Activated T-helper 1 cell treated with anti-CD3 and anti-CD28 coated beads, Interleukin-12 subunit alpha, Interleukin-12 subunit beta, Interleukin-2, Interleukin-4 antibody, amounts not matched to agents 30 ng/mL and 10 ng/mL and 1 ng/mL, durations not matched to agents 14 hours and 24 hours and 36 hours (primary cell): Measurements from ENCODE around the gene PROM1. TPM values are rescaled to one million over a fixed set of nuclear protein-coding genes. Genes with fewer than 3 reads are reported as not detected.

ENCODE experiments used
- DNase-seq: peaks from one replicate; pipeline ENCODE4 v3.0.0; 2021; ENCODE audit warnings: low spot score
- H3K27ac Mint-ChIP-seq: one replicate; pipeline ENCODE4 v1.8.0; 2021; ENCODE audit warnings: mild to moderate bottlenecking, mixed read lengths
- H3K27me3 Mint-ChIP-seq: one replicate; pipeline ENCODE4 v1.8.0; 2022; ENCODE audit warnings: mild to moderate bottlenecking, moderate library complexity, mixed read lengths; ENCODE audit not compliant: insufficient read depth
- H3K36me3 Mint-ChIP-seq: one replicate; pipeline ENCODE4 v1.8.0; 2021; ENCODE audit warnings: low read depth, mixed read lengths
- H3K4me1 Mint-ChIP-seq: one replicate; pipeline ENCODE4 v1.8.0; 2021; ENCODE audit warnings: low read depth, mixed read lengths
- H3K4me3 Mint-ChIP-seq: one replicate; pipeline ENCODE4 v1.8.0; 2021; ENCODE audit warnings: mild to moderate bottlenecking, moderate library complexity, mixed read lengths
- H3K9me3 Mint-ChIP-seq: one replicate; pipeline ENCODE4 v1.8.0; 2021; ENCODE audit warnings: mixed read lengths
- intact Hi-C: fragments of 100-400 bp; cut with micrococcal nuclease; formaldehyde crosslinking; loops from one replicate; pipeline ENCODE4 v1.15.1; 2024
- total RNA-seq: library from RNA; stranded (reverse); gene quantifications from 2 replicates; pipeline ENCODE4 v1.2.3, GENCODE V29; 2022

Gene PROM1
- total RNA-seq, 1 donor from 2014 or later: not detected

GRCh38 chr4:15931451-15932210, 152.2 kb downstream of the PROM1 start:
- intact Hi-C loops: no loop called here
- no peak for DNase-seq
- Mint-ChIP-seq H3K4me3 (no peak overlapping the region), H3K27me3 (peaks cover 5% of the 10 kb centered on the region), H3K9me3 (no peaks in the 10 kb centered on the region), H3K4me1 (peaks cover 11% of the 10 kb centered on the region), H3K27ac (no peak overlapping the region), H3K36me3 (no peaks in the 10 kb centered on the region)

DNA sequence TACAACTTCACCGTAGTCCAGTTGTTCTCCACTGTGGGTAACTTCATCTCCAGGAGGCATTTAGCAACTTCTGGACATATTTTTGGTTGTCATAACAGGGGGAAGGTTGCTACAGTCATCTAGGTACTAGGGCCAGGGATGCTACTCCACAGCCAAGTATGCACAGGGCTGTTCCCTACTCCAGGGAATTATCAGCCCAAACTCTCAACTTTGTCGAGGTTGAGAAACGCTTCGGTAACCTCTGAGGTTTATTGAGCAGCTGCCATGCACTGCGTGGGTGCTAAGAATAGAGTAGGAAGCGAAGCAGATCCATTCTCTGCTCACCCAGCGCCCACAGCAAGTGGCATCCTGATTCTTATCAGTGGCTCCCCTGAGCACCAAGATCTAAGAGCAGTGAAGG, 153.5 kb downstream of the PROM1 start:
- Mint-ChIP-seq H3K4me1 (peaks cover 11% of the 10 kb centered on the region), H3K9me3 (no peaks in the 10 kb centered on the region), H3K27ac (no peak overlapping the region), H3K27me3 (peaks cover 5% of the 10 kb centered on the region), H3K36me3 (no peaks in the 10 kb centered on the region), H3K4me3 (no peak overlapping the region)
- no peak for DNase-seq
- intact Hi-C loops: no loop called here

DNA sequence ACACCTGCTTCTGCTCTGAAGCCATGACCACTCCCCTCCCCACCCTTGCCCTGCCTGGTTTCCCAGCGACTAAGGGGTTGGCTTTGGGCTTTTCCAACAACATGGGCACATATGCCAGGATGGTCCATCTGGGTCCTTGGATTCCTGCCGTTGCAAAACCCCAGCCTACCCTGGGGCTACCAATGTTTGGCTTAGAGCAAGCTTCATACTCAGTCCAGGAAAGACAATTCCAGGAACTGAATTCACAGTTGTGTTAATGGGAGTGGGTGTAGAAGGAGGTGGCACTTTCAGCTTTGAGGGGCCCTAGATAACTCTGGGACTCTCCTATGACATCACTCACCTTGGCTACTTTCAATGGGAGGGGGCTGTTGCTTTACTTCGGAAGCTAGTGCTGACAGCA, 154.3 kb downstream of the PROM1 start:
- H3K27me3 Mint-ChIP-seq: peaks cover 6% of the 10 kb centered on the region
- H3K36me3 Mint-ChIP-seq: no peaks in the 10 kb centered on the region
- intact Hi-C loops: no loop called here
- no peak overlapping the region for H3K4me3 Mint-ChIP-seq
- no peak overlapping the region for H3K27ac Mint-ChIP-seq
- no peak for DNase-seq
- no peaks in the 10 kb centered on the region for H3K9me3 Mint-ChIP-seq
- H3K4me1 Mint-ChIP-seq: peaks cover 11% of the 10 kb centered on the region

GRCh38 chr4:15928883-15929282, 154.9 kb downstream of the PROM1 start:
- intact Hi-C loops: no loop called here

DNA sequence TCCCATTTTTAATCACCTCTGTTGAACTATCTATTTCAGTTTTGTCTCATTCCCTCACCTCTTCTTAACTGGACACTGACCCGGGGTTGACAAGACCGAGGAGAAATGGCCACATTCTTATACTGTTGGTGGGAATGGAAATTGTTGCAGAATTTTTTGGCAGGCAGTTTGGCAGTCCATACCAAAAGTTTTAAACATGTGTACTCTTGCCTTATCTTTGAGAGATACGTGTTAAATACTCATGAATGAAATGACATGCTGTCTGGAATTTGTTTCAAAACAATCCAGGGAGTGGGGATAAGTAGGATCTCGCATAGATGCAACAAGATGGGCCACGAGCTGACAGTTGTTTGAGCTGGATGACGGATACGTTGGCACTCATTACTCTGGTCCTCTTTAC, 157.3 kb downstream of the PROM1 start:
- peaks cover 11% of the 10 kb centered on the region for H3K4me1 Mint-ChIP-seq
- H3K36me3 Mint-ChIP-seq: no peaks in the 10 kb centered on the region
- no peaks in the 10 kb centered on the region for H3K9me3 Mint-ChIP-seq
- intact Hi-C loops: no loop called here
- DNase-seq: no peak
- no peak overlapping the region for H3K27ac Mint-ChIP-seq
- H3K27me3 Mint-ChIP-seq: peaks cover 11% of the 10 kb centered on the region
- H3K4me3 Mint-ChIP-seq: no peak overlapping the region

More at GRCh38 chr4:15928883-15929282, 154.9 kb downstream of the PROM1 start:
- Mint-ChIP-seq H3K36me3 (no peaks in the 10 kb centered on the region), H3K9me3 (no peaks in the 10 kb centered on the region), H3K4me3 (no peak overlapping the region), H3K27me3 (peaks cover 9% of the 10 kb centered on the region), H3K4me1 (peaks cover 11% of the 10 kb centered on the region), H3K27ac (no peak overlapping the region)
- DNase-seq: no peak

GRCh38 chr4:15925830-15926229, 158.0 kb downstream of the PROM1 start:
- no peak for DNase-seq
- no peak overlapping the region for H3K27ac Mint-ChIP-seq
- no peaks in the 10 kb centered on the region for H3K9me3 Mint-ChIP-seq
- H3K27me3 Mint-ChIP-seq: peaks cover 11% of the 10 kb centered on the region
- H3K36me3 Mint-ChIP-seq: no peaks in the 10 kb centered on the region
- intact Hi-C loops: no loop called here
- no peak overlapping the region for H3K4me3 Mint-ChIP-seq
- H3K4me1 Mint-ChIP-seq: peaks cover 11% of the 10 kb centered on the region

DNA sequence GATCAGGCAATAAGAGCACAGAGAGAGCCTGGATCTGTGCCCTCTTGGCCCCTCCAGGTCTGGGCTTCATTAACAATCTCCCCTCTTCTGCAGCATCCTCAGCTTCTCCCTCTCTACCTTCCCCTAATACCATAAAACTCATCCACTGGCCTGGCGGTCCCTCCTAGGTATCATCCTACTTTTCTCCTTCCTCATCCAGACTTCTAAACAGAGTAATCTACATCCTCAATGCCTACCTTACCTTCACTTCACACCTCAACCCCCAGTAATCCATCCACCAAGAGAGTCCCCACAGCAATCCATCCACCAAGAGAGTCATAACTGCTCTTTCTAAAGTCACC, 162.3 kb downstream of the PROM1 start:
- peaks cover 11% of the 10 kb centered on the region for H3K27me3 Mint-ChIP-seq
- H3K4me3 Mint-ChIP-seq: no peak overlapping the region
- H3K9me3 Mint-ChIP-seq: no peaks in the 10 kb centered on the region
- intact Hi-C loops: no loop called here
- no peaks in the 10 kb centered on the region for H3K36me3 Mint-ChIP-seq
- no peaks in the 10 kb centered on the region for H3K4me1 Mint-ChIP-seq
- no peak overlapping the region for H3K27ac Mint-ChIP-seq
- no peak for DNase-seq

DNA sequence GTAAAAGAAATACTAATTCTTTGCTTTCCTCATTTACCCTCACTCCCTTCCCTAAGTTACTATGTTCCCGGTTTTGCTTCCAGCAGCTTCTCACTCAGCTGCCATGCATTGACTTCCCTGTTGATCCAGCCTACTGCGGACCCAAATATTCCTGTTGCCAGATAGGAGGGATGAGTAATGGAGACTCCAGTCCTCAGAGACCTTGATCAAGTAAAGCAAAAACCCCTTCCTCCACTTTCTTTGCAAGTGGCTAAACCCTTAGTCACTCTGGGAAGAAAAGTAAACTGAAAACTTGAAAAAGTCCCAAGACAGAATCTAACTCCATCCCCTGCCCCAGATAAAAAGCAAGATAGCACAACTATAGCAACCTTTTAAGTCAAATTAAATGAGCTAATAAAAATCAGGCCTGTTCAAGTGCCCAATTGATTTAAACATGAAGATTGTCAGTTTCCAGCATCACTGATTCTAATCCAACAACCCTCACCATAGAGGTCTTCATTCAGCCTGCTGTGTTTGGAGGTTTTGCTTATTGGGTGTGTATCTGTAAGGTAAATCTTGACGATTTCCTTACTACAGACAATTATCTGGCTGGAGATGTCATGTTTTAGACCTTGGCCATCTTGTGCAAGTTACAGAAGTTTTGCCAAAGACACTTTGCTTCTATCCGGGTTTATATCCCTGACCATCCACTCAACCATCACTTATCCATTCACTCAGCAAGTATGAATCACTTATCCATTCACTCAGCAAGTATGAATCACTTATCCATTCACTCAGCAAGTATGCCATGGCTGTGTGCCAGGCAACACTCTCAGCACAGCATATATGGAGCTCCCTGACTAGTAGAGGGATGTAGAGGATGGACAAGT, 162.9 kb downstream of the PROM1 start:
- Mint-ChIP-seq H3K27ac (no peak overlapping the region), H3K4me1 (no peaks in the 10 kb centered on the region), H3K9me3 (no peaks in the 10 kb centered on the region), H3K4me3 (no peak overlapping the region), H3K36me3 (no peaks in the 10 kb centered on the region), H3K27me3 (peaks cover 11% of the 10 kb centered on the region)
- intact Hi-C loops: no loop called here
- no peak for DNase-seq

GRCh38 chr4:15918484-15919129, 165.2 kb downstream of the PROM1 start:
- no peak for DNase-seq
- H3K4me1 Mint-ChIP-seq: no peaks in the 10 kb centered on the region
- no peak overlapping the region for H3K27ac Mint-ChIP-seq
- intact Hi-C loops: no loop called here
- H3K9me3 Mint-ChIP-seq: no peaks in the 10 kb centered on the region
- peaks cover 7% of the 10 kb centered on the region for H3K27me3 Mint-ChIP-seq
- no peak overlapping the region for H3K4me3 Mint-ChIP-seq
- H3K36me3 Mint-ChIP-seq: no peaks in the 10 kb centered on the region

Other genes with a start within 250 kb of the PROM1 start
- not detected in 2 replicates for gene FGFBP1, start 145.3 kb downstream of the PROM1 start, total RNA-seq
- gene FGFBP2, start 120.8 kb downstream of the PROM1 start, total RNA-seq: 4.8 and 7.7 TPM in 2 replicates
- 26.0 and 31.8 TPM in 2 replicates for gene TAPT1, start 142.4 kb upstream of the PROM1 start, total RNA-seq